ENCODE measurements around the gene MLC1. TPM values are rescaled to one million over a fixed set of nuclear protein-coding genes. Genes with fewer than 3 reads are reported as not detected.

The MLC1 gene
- total RNA-seq, 1 donor from 2014 or later, result 0.32 TPM

DNA sequence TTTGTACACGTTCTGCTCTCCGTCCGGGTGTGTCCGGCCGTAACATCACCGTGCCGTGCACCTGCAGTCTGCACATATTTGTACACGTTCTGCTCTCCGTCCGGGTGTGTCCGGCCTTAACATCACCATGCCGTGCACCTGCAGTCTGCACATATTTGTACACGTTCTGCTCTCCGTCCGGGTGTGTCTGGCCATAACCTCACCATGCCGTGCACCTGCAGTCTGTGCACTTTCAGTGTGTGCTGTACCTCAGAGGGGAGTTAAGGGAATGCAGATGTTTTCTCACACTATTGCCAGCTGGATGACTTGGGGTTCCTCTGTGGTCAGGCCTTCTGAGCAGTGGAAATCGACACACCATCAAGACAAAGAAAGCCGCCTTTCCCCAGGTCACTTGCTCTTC is 31.4 kb downstream of the MLC1 start:
- intact Hi-C loops (cut with DNase I), result no loop called here
- peaks cover 3% of the 10 kb centered on the region for H3K27me3 ChIP-seq

DNA sequence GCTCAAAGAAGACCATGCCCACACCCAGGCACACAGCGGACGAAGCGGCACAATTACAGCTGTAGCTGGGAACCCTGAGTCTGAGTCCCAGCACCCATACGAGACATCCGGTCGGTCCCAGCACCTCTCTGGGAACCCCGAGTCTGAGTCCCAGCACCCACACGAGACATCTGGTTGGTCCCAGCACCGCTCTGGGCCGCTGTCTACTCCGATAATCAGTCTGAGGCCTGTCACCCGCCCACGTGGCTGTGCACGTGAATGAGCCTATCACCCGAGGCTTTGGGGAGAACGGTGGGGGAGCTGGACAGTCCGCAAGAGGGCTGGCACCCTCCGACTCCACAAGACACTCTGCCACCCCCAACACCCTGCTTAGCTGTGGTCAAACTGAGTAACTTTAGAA is 33.3 kb downstream of the MLC1 start:
- Histone ChIP-seq H3K4me3 (no peak overlapping the region), H3K9me3 (peaks cover 0 to 8% of the 10 kb centered on the region in 2 donors), H3K27me3 (no peaks in the 10 kb centered on the region), H3K4me1 (no peaks in the 10 kb centered on the region), H3K27ac (no peak overlapping the region), H3K36me3 (no peaks in the 10 kb centered on the region)
- no peak for DNase-seq (ENCODE audit: low spot score in 2 of 2)
- TF ChIP-seq, protein P1, sequence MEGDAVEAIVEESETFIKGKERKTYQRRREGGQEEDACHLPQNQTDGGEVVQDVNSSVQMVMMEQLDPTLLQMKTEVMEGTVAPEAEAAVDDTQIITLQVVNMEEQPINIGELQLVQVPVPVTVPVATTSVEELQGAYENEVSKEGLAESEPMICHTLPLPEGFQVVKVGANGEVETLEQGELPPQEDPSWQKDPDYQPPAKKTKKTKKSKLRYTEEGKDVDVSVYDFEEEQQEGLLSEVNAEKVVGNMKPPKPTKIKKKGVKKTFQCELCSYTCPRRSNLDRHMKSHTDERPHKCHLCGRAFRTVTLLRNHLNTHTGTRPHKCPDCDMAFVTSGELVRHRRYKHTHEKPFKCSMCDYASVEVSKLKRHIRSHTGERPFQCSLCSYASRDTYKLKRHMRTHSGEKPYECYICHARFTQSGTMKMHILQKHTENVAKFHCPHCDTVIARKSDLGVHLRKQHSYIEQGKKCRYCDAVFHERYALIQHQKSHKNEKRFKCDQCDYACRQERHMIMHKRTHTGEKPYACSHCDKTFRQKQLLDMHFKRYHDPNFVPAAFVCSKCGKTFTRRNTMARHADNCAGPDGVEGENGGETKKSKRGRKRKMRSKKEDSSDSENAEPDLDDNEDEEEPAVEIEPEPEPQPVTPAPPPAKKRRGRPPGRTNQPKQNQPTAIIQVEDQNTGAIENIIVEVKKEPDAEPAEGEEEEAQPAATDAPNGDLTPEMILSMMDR (IDR thresholded peaks at IDR 0.05), result no peak
- intact Hi-C loops (cut with DNase I), result no loop called here

More for the DNA sequence above, 31.4 kb downstream of the MLC1 start:
- Histone ChIP-seq H3K27ac (no peak overlapping the region), H3K9me3 (peaks cover 0 to 8% of the 10 kb centered on the region in 2 donors), H3K4me3 (no peak overlapping the region), H3K4me1 (peaks cover 0 to 5% of the 10 kb centered on the region in 2 donors), H3K36me3 (no peaks in the 10 kb centered on the region)
- TF ChIP-seq, protein P1 (IDR thresholded peaks at IDR 0.05), result no peak
- DNase-seq (ENCODE audit: low spot score in 2 of 2), result no peak

DNA sequence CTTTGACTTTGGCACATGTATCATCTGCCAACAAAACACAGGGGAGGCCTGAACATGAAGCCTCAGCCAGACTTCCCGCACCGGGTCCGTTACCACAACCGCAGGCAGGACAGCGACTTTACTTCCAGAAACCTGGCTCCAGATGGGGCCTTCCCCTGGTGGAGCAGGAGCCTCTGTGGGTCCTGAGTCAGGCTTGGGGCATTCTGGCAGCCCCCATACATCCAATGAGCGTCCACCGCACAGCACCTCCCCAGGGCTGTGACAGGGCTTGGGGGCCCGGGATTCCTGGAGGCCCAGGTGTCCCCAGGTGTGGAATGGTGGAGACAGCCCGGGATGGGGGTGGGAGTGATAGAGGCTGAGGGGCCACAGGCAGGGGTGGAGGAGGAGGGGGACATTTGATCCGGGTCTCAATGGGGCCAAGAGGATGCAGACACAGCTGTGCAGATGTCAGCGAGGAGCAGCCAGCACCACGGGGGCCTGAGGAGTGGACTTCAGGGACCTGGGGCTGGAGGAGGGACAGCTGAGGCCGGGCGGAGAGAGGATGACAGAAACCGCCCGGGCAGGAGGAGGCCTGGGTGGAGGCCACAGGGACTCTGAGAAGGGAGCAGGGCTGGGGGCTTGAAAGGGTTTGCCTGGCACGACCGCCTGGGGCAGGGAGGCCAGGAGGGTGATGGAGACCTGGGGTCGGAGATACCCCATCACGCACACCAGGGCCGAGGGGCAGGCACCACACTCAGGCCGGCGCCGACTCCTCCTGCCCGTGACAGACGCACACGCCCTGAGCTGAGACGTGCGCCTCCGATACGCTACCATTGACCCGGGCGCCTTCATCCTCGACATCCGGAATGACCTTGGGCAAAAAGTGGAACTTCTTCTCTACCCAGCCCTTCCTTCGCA is 35.7 kb downstream of the MLC1 start:
- peaks cover 0 to 8% of the 10 kb centered on the region in 2 donors for H3K9me3 ChIP-seq
- H3K4me3 ChIP-seq, result no peak overlapping the region
- intact Hi-C loops (cut with DNase I), result no loop called here
- H3K36me3 ChIP-seq, result no peaks in the 10 kb centered on the region
- no peak overlapping the region for H3K27ac ChIP-seq
- H3K27me3 ChIP-seq, result no peaks in the 10 kb centered on the region
- DNase-seq (ENCODE audit: low spot score in 2 of 2), result no peak
- TF ChIP-seq, protein P1 (IDR thresholded peaks at IDR 0.05), result no peak
- H3K4me1 ChIP-seq, result no peaks in the 10 kb centered on the region

DNA sequence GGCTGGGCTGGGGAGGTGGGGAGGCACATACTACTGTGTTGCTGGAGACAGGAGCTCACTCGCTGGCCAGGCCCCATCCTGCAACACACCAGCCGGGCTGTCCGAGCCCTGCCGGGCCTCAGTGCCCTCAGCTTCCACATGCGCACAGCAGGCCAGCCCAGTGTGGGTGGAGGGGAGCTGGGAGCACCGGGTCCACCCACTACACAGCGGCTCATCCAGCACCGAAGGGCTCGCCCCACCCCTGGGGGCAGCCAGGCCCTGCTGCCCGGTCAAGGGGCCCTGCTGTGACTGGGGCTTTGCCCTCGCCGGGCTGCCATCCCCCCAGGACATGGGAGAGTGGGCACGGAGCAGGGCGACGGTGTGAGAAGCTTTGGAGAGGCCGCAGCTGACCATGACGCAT is 36.4 kb downstream of the MLC1 start:
- Histone ChIP-seq H3K4me3 (no peak overlapping the region), H3K27me3 (no peaks in the 10 kb centered on the region), H3K4me1 (no peaks in the 10 kb centered on the region), H3K36me3 (no peaks in the 10 kb centered on the region), H3K9me3 (peaks cover 0 to 4% of the 10 kb centered on the region in 2 donors), H3K27ac (no peak overlapping the region)
- no peak for DNase-seq (ENCODE audit: low spot score in 2 of 2)
- TF ChIP-seq, protein P1 (IDR thresholded peaks at IDR 0.05), result no peak
- intact Hi-C loops (cut with DNase I), result no loop called here

DNA sequence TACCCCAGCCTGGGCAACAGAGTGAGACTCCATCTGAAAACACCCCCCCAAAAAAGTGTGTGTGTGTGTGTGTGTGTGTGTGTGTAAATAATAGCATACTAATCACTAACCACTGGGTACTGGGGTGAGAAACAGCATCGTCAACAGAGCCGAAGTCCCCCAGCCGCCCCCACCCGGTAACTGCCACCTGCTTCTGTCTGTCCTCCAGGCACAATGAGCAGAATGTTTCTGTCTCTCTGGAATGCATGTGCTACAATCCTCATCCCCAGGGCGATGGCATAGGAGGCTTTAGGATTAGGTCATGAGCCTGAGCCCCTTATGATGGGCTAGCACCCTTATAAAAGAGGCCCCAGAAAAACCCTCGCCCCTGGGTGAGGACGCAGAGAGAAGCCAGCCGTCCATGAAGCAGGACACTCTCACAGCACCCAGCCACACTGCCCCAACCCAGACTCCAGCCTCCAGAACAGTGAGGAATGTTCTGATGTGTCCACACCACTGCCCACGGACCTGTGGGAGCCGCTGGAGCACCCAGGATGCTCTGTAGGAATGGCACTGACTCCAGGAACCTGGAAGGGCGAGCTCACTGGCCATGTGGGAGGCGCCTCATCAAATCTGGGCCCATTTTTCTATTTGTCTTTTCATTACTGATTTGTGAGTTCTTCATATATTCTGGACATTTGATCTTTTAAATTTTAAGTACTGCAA is 37.0 kb downstream of the MLC1 start:
- Histone ChIP-seq H3K9me3 (no peaks in the 10 kb centered on the region), H3K36me3 (no peaks in the 10 kb centered on the region), H3K27me3 (no peaks in the 10 kb centered on the region), H3K4me1 (no peaks in the 10 kb centered on the region), H3K27ac (no peak overlapping the region), H3K4me3 (no peak overlapping the region)
- TF ChIP-seq, protein P1 (IDR thresholded peaks at IDR 0.05), result no peak
- no peak for DNase-seq (ENCODE audit: low spot score in 2 of 2)
- intact Hi-C loops (cut with DNase I), result no loop called here
